ENCODE measurements around the gene ALDH16A1. TPM values are rescaled to one million over a fixed set of nuclear protein-coding genes. Genes with fewer than 3 reads are reported as not detected.
A peak's percentile ranks its signal among the peaks of the same experiment; 100 is the strongest.

The ALDH16A1 gene
- total and polyA plus RNA-seq, 4 donors = 15.7 to 22.3 (median 17.1) TPM

- H3K27ac ChIP-seq (ENCODE audit: low read depth, low read length) = no peak overlapping the region
- no peak overlapping the region for H3K4me3 ChIP-seq (ENCODE audit: low read depth, low read length)
- H3K4me1 ChIP-seq (ENCODE audit: control insufficient read depth, insufficient read depth, low read length) = peaks cover 25% of the 10 kb centered on the region
- DNase-seq (ENCODE audit: low read depth in 4 of 6, low spot score in 6 of 6) = no peak
- H3K36me3 ChIP-seq (ENCODE audit: control insufficient read depth, insufficient read depth, low read length) = no peaks in the 10 kb centered on the region
- 64% methylated on average over 9 of the region's 9 CpGs for WGBS (ENCODE audit: insufficient coverage)
- no peaks in the 10 kb centered on the region for H3K9me3 ChIP-seq (ENCODE audit: control insufficient read depth, insufficient read depth, low read length)
- peaks cover 100% of the 10 kb centered on the region for H3K27me3 ChIP-seq (ENCODE audit: control insufficient read depth, insufficient read depth, low read length)
Observed at GRCh38 chr19:49430172-49430677, 22.8 kb upstream of the ALDH16A1 start.

DNA sequence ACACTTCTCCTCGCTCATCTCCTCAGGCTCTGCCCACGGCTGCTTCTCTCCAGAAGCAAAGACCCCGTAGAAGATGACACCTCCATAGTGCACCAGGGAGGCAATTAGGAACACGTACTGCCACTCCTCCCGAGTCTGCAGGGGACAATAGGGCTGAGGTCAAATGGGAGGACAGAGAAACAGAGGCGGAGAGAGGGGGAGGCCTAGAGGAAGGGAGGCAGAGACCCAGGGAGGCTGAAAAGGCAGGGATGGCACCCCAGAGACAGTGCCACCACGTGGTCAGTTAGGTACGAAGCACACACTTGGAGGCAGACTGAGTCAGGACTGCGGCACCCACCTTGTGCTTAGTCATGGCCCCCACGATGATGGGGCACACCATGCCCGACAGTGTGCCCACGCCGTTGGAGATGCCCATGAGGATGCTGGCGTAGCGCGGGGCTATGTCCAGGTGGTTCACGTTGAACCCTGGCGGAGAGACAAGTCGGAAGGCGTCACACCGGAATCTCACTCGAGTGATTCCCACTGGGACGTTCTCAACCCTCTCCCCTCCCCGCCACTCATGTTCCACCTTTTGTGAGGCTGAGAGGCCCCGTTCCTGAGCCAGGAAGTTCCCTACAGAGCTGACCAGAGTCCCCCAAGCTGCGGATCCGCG, 22.2 kb upstream of the ALDH16A1 start:
- WGBS (ENCODE audit: insufficient coverage) = 67% methylated on average over 28 of the region's 28 CpGs
- DNase-seq (ENCODE audit: low read depth in 4 of 6, low spot score in 6 of 6) = no peak
- Histone ChIP-seq H3K4me3 (ENCODE audit: low read depth, low read length) (no peak overlapping the region), H3K4me1 (ENCODE audit: control insufficient read depth, insufficient read depth, low read length) (peaks cover 25% of the 10 kb centered on the region), H3K9me3 (ENCODE audit: control insufficient read depth, insufficient read depth, low read length) (no peaks in the 10 kb centered on the region), H3K27me3 (ENCODE audit: control insufficient read depth, insufficient read depth, low read length) (peaks cover 100% of the 10 kb centered on the region), H3K27ac (ENCODE audit: low read depth, low read length) (no peak overlapping the region), H3K36me3 (ENCODE audit: control insufficient read depth, insufficient read depth, low read length) (no peaks in the 10 kb centered on the region)

DNA sequence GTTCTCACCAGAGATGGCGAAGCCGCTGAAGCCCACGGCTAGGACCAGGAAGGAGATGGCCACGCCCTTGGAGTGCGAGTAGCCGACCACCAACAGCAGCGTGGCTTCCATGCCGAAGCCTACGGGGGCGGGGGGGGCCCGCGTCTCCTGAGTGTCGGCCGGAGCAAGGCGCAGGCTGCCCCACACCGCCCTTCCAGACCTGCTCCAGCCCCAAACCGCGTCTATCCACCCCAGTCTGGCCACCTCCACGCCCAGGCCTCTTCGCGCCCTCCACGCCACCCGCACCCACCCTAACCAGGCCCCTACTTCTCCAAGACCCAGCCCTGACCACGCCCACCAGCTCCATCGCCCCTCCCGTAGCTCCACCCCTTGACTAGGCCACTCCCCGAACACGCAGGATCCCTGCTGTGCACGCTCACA, 21.7 kb upstream of the ALDH16A1 start:
- DNase-seq (ENCODE audit: low read depth in 4 of 6, low spot score in 6 of 6) = no peak
- Histone ChIP-seq H3K4me3 (ENCODE audit: low read depth, low read length) (no peak overlapping the region), H3K36me3 (ENCODE audit: control insufficient read depth, insufficient read depth, low read length) (no peaks in the 10 kb centered on the region), H3K9me3 (ENCODE audit: control insufficient read depth, insufficient read depth, low read length) (no peaks in the 10 kb centered on the region), H3K27ac (ENCODE audit: low read depth, low read length) (no peak overlapping the region), H3K4me1 (ENCODE audit: control insufficient read depth, insufficient read depth, low read length) (peaks cover 26% of the 10 kb centered on the region), H3K27me3 (ENCODE audit: control insufficient read depth, insufficient read depth, low read length) (peaks cover 100% of the 10 kb centered on the region)
- WGBS (ENCODE audit: insufficient coverage) = 61% methylated on average over 24 of the region's 29 CpGs

DNA sequence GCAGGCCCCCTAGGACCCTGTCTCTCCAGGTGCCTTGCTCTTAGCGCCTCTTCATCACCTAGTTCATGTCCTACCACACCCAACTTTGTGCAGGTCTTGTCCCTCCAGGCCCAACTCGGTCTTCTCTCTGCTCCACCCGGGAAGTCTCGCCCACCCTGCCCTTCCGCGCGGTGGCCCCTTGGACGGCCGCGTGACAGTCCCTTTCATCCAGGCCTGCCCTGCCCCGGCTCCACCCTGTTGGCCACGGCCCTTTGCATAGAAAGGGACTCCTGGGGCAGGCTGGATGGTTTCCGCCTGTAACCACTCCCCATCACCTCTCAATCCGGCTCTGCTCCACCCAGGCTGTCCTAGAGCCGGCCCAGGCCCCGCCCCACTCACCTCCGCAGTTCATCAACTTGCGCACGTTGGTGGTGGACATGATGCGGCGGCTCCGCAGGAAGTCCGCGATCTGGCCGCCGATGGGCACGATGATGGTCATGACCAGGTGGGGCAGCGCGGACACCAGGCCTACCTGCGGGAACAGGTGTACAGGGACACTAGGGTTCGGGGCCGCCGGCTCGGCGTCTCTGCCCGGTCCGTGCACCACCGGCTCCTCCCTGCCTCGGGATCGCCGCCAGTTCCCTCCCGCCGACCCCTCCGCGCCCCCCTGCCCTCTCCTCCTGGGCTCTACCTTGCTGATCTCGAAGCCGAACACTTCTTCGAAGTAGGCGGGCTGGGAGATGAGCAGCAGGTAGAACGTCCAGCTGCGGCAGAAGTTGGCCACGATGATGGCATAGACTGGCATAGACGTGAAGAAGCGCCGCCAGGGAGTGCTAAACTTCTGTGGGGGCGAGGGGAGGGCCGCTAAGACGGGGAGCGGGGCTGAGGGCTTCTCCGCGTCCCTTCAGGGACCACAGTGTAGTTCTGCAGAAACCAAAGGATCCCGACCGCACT, 20.6 kb upstream of the ALDH16A1 start:
- Histone ChIP-seq H3K27ac (ENCODE audit: low read depth, low read length) (no peak overlapping the region), H3K4me3 (ENCODE audit: low read depth, low read length) (no peak overlapping the region), H3K4me1 (ENCODE audit: control insufficient read depth, insufficient read depth, low read length) (peaks cover 28% of the 10 kb centered on the region), H3K27me3 (ENCODE audit: control insufficient read depth, insufficient read depth, low read length) (peaks cover 100% of the 10 kb centered on the region), H3K9me3 (ENCODE audit: control insufficient read depth, insufficient read depth, low read length) (no peaks in the 10 kb centered on the region), H3K36me3 (ENCODE audit: control insufficient read depth, insufficient read depth, low read length) (no peaks in the 10 kb centered on the region)
- no peak for DNase-seq (ENCODE audit: low read depth in 4 of 6, low spot score in 6 of 6)
- WGBS (ENCODE audit: insufficient coverage) = 5% methylated on average over 59 of the region's 63 CpGs

DNA sequence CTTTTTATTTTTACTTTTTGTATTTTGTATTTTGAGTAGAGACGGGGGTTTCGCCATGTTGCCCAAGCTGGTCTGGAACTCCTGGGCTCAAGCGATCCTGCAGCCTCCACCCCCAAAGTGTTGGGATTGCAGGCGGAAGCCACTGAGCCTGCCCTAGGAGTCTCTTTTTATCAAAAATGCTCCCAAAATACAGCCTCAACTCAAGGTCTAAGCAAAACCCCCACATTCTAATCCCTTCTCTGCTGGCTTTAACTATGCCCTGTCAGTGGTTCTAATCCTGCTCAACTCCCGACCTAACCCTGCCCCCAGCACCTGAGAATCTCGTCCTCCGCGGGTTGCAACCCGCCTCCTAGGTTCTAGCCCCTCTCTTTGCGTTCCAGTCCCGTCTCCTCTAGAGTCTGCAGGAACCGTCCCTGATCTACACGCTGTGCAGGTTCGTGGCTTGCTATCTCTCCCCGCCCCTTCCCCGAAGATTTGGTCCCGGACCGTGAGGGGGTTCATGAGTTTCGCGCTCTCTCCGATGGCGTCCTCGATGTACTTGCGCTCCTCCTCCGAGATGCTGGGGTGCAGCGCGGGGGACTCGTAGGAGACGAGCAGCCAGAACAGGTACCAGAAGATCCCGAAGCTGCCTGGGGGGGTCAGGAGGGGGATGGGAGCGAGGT, 19.7 kb upstream of the ALDH16A1 start:
- Histone ChIP-seq H3K4me1 (ENCODE audit: control insufficient read depth, insufficient read depth, low read length) (peaks cover 19% of the 10 kb centered on the region), H3K27me3 (ENCODE audit: control insufficient read depth, insufficient read depth, low read length) (peaks cover 100% of the 10 kb centered on the region), H3K9me3 (ENCODE audit: control insufficient read depth, insufficient read depth, low read length) (no peaks in the 10 kb centered on the region), H3K27ac (ENCODE audit: low read depth, low read length) (no peak overlapping the region), H3K4me3 (ENCODE audit: low read depth, low read length) (no peak overlapping the region), H3K36me3 (ENCODE audit: control insufficient read depth, insufficient read depth, low read length) (no peaks in the 10 kb centered on the region)
- no peak for DNase-seq (ENCODE audit: low read depth in 4 of 6, low spot score in 6 of 6)
- WGBS (ENCODE audit: insufficient coverage) = 8% methylated on average over 28 of the region's 31 CpGs

DNA sequence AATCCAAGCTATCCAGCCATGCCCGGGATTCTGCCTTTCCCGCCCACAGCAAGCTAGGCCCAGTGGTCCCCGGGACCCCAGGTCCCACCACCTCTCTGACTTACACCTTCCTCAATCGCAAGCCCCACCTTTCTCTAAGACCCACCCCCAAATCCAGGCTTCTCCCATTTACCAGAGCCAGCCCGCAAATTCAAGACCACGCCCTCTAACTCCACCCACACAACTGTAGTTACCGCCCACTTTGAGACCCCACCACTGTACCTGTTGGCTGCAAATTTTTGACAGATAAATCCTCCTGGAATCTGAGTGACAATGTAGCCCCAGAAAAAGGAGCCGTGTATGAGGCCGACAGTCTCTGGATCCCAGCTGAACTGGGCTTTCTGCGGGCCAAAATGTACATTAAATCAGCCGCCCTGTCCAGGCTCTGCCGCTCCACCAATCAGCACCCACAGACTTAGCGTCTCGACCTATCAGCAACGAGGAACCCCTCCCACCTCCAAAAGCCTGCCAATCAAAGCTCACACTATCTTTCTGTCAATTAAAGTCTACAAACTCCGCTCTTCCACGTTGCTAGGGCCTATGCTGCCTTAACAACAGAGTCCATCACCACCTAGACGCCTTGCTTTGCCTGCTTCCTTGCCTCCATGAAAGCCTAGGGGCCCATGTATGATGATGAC, 18.0 kb upstream of the ALDH16A1 start:
- Histone ChIP-seq H3K9me3 (ENCODE audit: control insufficient read depth, insufficient read depth, low read length) (no peaks in the 10 kb centered on the region), H3K27ac (ENCODE audit: low read depth, low read length) (no peak overlapping the region), H3K27me3 (ENCODE audit: control insufficient read depth, insufficient read depth, low read length) (peaks cover 100% of the 10 kb centered on the region), H3K36me3 (ENCODE audit: control insufficient read depth, insufficient read depth, low read length) (no peaks in the 10 kb centered on the region), H3K4me1 (ENCODE audit: control insufficient read depth, insufficient read depth, low read length) (peaks cover 15% of the 10 kb centered on the region), H3K4me3 (ENCODE audit: low read depth, low read length) (no peak overlapping the region)
- 86% methylated on average over 17 of the region's 18 CpGs for WGBS (ENCODE audit: insufficient coverage)
- DNase-seq (ENCODE audit: low read depth in 4 of 6, low spot score in 6 of 6) = no peak

DNA sequence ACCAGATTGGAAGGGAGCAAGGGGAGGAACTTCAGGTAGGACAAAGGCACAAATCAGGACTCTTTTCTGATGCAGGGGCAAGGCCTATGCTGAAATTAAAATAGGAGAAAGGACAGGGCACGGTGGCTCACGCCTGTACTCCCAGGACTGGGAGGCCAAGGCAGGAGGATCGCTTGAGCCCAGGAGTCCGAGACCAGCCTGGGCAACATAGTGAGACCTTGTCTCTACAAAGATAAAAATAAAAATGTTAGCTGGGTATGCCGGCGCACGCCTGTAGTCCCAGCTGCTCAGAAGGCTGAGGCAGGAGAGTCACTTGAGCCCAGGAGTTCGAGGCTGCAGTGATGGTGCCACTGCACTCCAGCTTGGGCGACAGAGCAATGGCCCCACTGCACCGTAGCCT, 17.4 kb upstream of the ALDH16A1 start:
- no peak overlapping the region for H3K27ac ChIP-seq (ENCODE audit: low read depth, low read length)
- no peaks in the 10 kb centered on the region for H3K9me3 ChIP-seq (ENCODE audit: control insufficient read depth, insufficient read depth, low read length)
- H3K27me3 ChIP-seq (ENCODE audit: control insufficient read depth, insufficient read depth, low read length) = peaks cover 100% of the 10 kb centered on the region
- H3K4me1 ChIP-seq (ENCODE audit: control insufficient read depth, insufficient read depth, low read length) = peaks cover 15% of the 10 kb centered on the region
- no peak for DNase-seq (ENCODE audit: low read depth in 4 of 6, low spot score in 6 of 6)
- H3K36me3 ChIP-seq (ENCODE audit: control insufficient read depth, insufficient read depth, low read length) = no peaks in the 10 kb centered on the region
- no peak overlapping the region for H3K4me3 ChIP-seq (ENCODE audit: low read depth, low read length)
- WGBS (ENCODE audit: insufficient coverage) = 93% methylated on average over 9 of the region's 10 CpGs

DNA sequence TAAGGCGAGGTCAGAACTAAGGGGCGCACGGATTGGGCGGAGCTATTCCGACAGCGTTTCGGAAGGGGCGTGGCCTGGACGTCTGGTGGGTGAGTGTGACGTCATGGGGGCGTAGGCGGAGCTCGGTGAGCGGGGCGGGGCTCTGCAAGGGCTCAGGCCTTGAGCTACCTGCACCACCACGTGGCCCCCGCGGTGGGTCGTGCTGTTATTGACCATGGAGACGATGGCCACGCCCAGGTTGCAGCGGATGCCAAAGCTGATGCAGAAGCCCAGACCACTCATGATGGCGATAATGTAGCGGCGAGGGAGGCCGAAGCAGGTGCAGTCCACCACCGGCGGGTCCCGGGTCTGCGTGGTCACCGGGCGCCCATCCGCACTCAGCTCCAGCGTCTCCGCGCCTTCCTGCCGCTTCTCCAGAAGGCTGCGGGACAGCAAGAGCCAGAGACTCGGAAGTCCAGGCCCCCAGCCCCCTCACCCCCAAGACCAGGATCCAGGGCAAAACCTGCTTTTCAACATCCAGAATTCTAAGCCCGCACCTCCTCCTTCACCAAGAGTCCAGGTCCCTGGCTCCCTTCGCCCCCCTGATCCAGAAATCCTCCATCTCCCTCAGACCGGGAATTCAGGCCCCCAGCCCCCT, 16.5 kb upstream of the ALDH16A1 start:
- DNase-seq (ENCODE audit: low read depth in 4 of 6, low spot score in 6 of 6) = peak in 1 of 6 donors; percentile 81
- 7% methylated on average over 42 of the region's 42 CpGs for WGBS (ENCODE audit: insufficient coverage)
- H3K4me3 ChIP-seq (ENCODE audit: low read depth, low read length) = no peak overlapping the region

GRCh38 chr19:49437231-49437630, 15.8 kb upstream of the ALDH16A1 start:
- 11% methylated on average over 7 of the region's 8 CpGs for WGBS (ENCODE audit: insufficient coverage)
- no peak overlapping the region for H3K27ac ChIP-seq (ENCODE audit: low read depth, low read length)
- no peaks in the 10 kb centered on the region for H3K9me3 ChIP-seq (ENCODE audit: control insufficient read depth, insufficient read depth, low read length)
- DNase-seq (ENCODE audit: low read depth in 4 of 6, low spot score in 6 of 6) = peak in 1 of 6 donors; percentile 93
- peaks cover 100% of the 10 kb centered on the region for H3K27me3 ChIP-seq (ENCODE audit: control insufficient read depth, insufficient read depth, low read length)
- no peaks in the 10 kb centered on the region for H3K36me3 ChIP-seq (ENCODE audit: control insufficient read depth, insufficient read depth, low read length)
- H3K4me1 ChIP-seq (ENCODE audit: control insufficient read depth, insufficient read depth, low read length) = peaks cover 23% of the 10 kb centered on the region
- no peak overlapping the region for H3K4me3 ChIP-seq (ENCODE audit: low read depth, low read length)

More for the DNA sequence above, 16.5 kb upstream of the ALDH16A1 start:
- Histone ChIP-seq H3K9me3 (ENCODE audit: control insufficient read depth, insufficient read depth, low read length) (no peaks in the 10 kb centered on the region), H3K36me3 (ENCODE audit: control insufficient read depth, insufficient read depth, low read length) (no peaks in the 10 kb centered on the region), H3K27me3 (ENCODE audit: control insufficient read depth, insufficient read depth, low read length) (peaks cover 100% of the 10 kb centered on the region), H3K4me1 (ENCODE audit: control insufficient read depth, insufficient read depth, low read length) (peaks cover 20% of the 10 kb centered on the region), H3K27ac (ENCODE audit: low read depth, low read length) (no peak overlapping the region)

Data from spinal cord (tissue), 10 donors.